GM19023 (cell line): Measurements from ENCODE around the gene VAC14.

Experiments
- ATAC-seq: cut with Tn5 transposase; IDR thresholded peaks from one replicate; pipeline ENCODE4 v1.9.1; 2021; ENCODE audit warnings: mild to moderate bottlenecking, moderate library complexity; ENCODE audit not compliant: unreplicated experiment

VAC14 gene

DNA sequence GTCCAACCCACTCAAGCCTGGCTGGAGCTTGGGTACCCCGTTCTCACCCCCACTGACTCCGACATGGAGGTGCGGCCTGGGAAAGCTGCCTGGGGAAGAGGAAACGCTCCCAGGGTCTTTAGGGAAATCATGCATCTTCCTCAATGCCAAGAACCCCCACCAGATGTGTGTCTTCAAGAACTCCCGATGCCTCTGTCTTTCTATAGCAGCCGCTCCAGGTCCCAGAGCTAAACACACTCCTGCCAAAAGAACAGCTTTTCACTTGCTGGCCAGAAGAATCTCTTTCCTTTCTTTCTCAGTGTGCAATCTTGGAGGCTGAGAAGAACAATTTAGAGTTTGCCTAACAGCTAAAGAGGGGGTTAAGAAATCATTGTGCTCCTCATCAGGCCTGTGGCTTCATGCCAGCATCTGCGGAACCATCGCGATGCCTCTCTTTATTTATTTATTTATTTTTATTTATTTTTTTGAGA is 74.0 kb downstream of the VAC14 start:
- no peak for ATAC-seq

DNA sequence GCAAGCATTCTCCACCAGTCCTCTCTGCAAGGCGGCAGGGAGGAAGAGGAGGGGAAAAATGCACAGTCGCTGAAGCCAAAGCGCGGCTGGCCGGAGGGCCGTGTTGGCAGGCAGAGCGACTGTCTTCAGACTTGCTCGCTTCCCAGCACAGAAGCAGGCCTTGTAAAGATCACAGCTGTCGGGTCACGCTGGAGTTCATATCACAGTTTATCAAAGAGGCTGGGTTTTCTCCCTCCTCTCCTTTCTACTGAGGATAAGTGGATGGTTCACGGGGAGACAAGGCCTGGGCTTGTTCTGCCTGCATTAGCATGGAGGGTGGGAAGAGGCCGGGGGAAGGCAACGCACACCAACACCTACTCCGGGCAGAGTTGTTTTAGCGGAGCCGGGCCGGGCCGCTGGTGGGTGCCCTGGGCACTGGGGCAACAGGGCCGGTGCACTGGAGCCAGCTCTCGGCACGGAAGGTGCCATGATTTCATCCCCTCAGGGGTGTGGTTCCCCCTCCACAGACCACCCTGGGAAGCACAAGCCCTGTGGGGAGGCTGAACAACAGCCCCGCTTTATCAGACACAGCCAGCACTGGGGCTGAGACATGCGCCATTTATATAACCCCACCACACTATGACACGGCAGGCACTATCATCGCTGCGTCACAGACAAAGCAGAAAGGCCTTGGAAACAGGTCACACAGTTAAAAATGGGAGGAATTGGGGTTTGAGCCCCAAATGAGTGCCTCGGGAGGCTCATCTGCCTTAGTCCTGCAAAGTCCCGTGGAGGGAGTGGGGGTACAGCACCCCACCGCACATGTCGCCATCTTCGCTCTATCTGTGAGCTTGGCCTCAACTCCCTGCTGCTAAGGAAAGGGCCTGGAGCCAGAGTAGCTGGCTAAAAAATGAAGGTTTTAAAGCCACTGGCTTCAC is 74.8 kb downstream of the VAC14 start:
- no peak for ATAC-seq

DNA sequence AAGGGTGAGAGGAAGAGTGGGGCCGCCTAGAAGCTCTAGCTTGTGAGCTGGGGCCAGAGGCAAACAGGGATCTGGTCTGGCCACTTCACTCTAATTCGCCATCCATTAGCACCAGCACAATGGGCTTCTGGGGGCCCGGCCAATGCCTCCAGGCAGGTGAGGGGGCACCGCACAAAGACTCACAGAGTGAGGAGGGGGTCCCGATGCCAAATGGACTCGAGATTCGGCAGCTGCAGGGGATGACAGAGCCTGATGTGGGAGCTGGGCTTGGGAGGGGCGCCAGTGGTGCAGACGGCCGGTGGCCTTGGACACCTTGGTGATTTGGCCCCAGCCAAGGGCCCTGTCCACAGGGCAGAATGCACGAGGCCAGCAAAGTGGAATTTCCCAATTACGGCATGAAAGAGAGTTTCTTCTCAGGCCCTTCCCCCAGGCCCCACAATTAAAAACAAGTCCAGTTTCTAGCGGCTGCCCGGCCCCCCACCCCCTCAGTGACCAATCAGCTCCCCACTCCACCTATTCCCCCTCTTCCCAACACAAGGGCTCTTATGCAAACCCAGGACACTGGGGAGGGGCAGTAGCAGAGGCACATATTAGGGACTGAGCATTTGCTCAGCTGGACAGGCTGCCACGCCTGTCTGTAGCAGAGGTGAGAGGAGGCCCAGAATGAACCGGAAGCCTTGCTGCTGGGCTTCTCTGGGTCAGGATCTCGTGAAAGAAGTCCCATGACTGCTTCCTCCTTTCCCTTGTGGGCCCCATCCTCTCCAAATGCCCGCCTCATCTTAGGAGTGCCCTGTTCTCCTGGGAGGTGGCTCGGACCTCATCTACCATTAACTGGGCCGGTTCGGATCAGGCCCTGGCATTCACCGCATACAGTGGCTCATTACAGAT is 75.7 kb downstream of the VAC14 start:
- ATAC-seq: no peak

DNA sequence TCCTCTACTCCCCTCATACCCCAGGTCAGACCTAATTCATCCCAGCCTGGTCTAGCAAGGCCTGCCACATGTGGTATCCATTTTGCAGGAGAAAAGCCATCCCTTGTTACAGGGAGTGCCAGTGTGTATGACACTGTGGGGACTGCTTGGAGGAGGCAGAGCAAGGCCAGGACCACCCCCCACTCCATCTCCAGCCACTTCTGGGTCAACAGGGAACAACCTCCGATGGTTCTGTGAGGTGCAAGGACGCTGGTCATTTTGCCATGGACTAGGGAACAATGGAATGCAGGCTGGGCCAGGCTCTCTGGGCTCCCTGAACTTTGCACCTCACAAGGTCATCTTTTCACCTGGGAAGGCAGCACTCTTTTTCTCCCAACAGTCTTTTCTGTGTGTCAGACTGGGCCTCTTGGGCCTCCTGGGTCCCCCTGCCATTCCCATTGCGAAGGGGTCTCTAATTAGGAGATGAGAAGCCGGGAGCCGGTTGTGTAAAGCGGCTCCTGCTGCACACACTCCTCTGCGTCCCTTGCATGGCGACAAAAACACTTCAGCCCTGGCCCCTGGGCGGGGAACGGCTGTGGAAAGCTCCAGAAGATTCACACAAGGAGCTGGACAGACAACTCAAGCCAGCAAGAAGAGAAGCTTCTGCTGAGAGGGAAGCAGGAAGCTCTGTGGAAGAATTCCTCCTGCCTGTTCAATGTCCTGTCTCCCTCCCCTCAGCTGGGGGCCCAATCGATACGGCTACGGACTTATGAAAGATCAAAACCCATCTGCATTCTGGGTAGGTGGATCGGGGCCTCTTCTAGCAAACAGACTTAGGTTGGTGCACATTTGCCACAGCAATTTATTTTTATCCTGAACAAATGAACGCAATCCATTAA is 76.6 kb downstream of the VAC14 start:
- ATAC-seq: no peak

DNA sequence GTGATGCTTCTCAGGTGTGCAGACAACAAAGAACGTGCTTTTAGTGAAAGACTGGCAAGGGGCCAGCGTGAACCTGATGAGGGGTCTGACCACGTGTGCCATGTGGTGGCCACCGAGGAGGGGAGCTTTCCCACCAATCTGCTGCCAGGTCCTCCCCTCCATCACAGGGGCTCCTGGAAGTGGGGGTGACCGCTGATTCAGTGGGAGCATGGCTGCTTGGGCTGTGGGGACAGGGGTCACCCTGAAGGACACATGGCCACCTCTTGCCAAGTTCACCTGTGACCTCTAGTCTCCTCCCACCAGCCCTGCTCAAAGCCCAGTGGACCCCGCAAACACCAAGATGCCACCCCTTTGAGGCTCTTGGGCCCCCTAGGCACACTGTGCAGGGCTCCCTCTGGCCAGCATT is 77.2 kb downstream of the VAC14 start:
- ATAC-seq: no peak

DNA sequence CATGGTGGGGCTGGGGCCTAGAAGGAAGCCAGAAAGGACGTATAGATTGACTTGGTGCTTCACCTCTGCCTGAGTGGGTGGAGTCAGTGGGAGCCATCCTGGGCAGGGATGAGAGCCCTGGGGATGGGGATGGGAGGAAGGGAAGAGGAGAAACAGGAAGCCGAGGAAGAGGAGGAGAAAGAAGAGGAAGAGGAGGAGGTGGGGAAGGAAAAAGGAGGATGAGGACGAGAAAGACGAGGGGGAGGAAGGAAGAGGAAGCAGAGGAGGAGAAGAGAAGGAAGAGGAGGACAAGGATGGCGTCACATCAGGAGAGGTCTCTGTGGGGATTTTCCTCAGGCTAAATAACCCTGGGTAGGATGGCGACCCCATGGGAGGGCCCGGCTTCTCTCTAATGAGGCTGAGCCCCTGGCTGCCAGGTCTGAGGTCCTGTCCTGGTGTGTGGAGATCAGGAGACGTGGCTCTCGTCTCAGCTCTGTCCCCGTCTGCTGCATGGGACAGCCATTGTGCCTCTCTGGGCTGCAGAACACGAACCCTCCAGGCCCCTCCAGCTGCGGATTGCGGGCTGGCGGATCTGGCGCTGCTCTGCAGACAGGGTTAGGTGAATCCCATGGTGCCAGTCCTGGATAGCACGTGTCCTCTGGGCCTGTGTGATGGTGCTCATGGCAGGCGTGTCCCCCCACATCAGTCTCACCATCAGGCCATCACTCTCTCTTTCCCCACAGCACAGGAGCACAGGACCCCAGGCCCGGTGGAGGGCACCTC is 79.6 kb downstream of the VAC14 start:
- no peak for ATAC-seq

DNA sequence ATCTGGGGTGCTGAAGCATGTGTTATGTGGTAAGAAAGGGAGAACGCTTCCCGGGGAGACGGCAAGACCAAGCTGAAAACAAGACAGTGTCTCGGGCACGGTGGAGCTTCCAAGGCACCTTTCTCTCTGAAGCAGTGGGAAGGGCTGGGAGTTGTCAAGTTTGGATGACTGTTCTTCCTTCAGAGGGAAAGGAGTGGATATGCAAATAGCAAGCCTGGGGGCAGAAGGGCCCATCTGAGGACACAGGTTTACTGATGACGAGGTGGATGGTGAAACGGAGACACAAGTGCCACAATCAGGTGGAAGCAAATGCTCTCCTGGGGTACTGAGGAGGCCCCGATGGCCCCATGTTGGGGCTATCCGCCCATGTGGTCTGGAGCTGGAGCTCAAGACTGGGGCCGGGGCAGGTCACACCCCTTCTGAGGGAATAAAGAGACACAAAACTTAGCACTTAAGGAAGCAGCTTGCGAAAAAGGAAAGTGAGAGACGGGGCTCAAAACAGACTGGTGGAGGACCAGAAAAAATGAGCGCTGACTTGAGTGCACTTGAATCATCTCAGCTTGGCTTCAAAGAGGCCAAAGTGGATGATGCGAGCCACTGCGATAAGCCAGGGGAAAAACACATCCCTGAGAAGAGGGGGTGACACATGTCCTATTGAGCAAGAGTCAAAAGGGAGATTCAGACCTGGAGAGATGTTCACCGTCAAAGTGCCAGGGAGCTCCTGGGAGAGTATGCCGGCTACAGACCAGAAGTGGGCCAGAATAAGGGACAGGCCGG is 80.3 kb downstream of the VAC14 start:
- no peak for ATAC-seq

DNA sequence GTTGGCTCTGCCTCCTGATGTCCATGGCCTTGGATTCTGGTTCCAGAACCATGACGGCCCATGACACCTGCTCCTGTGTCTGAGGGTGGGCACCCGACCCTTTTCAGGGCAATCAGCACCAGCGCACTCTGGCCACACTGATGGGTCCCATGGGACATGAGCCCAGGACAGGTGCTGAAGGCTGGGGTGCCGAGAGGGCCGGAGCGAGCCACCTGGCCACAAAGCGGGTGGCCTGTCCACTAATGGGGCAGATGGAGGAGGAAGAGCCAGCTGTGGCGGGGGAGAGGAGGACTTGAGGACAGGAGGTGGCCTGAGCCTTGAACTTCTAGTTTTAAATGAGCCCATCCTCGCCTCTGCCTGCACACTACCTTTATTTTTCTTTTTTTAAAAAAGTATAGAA is 83.9 kb downstream of the VAC14 start:
- ATAC-seq: no peak

DNA sequence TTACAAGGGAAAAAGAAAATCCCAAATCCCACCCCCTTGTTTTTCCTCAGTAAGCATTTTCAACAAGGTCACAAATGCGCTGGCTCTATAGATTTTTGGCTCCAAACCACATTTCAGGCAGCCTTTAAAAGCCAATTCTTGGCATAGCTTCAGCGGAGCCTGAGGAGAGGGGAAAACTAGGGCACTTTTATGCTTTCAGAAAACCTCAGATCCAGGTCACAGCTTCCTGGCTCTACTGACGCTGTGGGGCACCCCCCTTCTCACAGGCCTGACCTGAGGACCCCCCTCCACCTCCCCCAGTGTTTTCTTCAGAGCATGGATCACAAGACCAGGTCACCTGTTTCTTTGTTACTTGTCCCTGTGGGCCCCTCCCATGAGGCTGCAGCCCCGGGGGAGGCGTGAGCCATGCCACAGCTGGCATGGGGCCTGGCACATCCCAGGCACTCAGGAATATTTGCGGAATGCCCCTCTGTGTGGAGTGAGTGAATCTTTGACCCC is 85.0 kb downstream of the VAC14 start:
- ATAC-seq: no peak

DNA sequence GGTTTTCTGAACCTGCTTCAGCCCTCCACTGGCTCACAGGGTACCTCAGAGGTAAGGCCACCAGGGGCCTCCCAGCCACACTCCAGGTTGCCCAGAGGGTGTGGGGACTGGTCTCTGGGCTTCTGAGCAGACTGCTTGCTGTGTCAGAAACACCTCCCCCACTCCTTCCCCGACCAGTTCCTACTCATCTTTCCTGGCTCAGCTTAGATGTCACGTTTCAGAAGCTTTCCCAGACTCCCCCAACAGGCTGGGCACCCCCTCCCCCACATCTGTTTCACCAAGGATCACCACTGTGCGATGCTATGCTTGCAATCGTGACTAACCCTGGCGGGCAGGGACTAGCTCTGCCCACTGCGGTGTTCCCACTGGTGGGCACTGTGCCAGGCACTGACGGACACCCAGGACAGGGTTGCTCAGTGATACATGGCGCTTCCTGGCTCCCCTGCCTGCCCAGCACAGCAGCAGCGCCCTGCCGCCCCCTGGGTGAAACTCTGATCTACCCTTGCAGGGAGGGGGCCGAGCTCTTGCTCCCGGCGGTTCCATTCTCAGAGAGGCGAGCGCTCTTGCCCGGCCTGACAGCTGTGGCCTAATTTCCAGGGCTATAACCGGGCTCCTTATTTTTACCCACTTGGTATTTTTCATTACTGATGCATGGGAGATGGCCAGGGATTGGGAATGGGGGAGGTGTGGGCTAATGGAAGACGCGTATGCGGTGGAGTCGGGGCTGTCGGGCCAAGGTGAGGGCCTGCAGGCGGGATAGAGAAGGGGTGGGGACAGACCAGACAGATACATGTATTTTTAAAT is 85.7 kb downstream of the VAC14 start:
- no peak for ATAC-seq

DNA sequence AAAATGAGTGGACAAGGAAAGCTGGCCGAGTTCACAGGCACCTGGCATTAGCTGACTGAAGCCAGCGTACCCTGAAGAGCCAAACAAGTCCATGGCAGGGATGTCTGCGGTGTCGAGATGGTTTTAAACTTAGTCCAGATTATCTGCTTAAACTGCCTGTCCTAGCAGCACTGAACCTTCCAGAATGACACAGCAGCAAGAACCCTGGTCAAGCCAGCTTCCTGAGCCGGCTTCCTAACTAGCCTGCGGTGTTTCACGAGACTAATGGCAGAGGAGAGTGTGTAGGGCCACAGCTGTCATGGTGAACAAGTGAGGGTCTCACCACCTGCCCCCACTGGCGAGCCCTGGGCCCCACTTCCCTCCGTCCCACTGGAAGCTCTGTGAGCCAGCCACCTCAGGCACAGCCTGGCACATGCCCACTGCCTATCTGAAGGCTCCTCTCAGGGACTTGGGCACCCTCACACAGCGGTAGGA is 86.3 kb downstream of the VAC14 start:
- no peak for ATAC-seq

DNA sequence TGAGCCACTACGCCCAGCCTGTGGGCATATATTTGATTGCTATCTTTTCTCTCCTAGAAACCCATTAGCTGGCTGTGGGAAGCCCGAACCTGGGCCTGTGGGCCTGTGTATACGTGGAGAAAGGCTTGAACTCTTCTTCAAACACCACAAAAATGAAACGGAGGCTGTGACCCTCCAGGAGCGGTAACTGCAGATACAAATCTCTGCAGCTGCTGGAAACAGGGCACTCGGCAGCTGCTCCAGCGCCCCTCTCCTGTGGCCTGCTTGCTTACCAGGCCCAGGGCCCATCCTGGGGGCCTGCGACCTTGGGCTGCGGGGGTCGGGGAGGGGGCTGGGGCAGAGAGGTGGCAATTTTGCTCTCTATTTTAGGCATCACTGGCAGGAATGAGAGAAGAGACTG is 87.1 kb downstream of the VAC14 start:
- no peak for ATAC-seq

DNA sequence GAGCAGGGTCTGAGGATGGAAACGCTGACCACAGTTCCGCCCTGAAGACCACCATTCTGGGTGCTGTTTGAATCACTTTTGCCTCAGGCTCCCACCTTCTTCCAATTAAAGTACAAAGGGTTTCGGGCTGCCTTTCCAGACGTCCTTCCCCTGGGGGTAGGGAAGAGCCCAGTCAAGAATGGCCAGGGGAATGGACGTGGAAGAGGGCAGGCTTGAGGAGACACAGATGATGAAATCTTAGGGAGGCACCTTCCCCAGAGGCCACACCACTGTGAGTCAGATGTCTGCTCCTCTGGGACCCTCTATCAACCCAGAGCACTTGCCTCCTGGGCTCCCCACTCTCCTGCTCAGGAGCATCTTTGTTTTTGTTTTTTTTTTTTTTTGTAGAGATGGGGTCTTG is 87.6 kb downstream of the VAC14 start:
- no peak for ATAC-seq

DNA sequence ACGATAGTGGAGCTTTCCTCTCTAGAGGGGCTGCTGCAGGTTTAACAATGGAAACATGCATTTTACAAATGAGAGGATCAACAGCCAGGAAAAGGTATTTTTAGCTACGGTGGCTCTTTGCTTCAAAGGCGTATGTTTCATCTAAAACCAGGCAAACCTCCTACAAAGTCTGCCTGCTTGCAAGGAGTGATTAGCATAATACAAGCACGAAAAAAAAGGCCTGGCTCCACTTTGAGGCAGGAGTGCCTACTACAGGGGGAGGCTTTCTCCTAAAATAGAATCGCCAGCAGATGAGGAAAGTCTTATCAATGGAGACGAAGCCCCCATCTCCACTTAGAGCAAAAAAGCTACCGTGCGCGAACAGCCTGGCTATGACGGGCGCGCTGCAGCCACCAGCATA is 88.0 kb downstream of the VAC14 start:
- no peak for ATAC-seq

DNA sequence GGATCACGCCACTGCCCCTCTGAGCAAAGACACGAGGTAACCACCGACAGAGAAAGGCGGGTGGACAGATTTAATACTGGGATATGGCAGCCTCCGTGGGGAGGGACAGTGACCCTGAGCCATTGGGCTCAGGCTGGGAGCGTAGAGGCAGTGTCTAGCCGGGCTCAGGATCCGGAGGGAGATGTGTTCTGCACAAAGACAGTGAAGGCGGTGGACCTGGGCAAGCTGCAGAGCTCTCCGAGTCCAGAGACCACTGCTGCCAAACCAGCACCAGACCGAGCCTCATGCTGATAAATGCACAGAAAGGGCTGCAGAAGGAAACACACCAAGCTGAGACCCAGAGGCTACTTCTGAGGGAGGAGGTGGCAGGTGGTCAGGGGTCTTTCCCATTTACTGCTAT is 88.6 kb downstream of the VAC14 start:
- no peak for ATAC-seq

DNA sequence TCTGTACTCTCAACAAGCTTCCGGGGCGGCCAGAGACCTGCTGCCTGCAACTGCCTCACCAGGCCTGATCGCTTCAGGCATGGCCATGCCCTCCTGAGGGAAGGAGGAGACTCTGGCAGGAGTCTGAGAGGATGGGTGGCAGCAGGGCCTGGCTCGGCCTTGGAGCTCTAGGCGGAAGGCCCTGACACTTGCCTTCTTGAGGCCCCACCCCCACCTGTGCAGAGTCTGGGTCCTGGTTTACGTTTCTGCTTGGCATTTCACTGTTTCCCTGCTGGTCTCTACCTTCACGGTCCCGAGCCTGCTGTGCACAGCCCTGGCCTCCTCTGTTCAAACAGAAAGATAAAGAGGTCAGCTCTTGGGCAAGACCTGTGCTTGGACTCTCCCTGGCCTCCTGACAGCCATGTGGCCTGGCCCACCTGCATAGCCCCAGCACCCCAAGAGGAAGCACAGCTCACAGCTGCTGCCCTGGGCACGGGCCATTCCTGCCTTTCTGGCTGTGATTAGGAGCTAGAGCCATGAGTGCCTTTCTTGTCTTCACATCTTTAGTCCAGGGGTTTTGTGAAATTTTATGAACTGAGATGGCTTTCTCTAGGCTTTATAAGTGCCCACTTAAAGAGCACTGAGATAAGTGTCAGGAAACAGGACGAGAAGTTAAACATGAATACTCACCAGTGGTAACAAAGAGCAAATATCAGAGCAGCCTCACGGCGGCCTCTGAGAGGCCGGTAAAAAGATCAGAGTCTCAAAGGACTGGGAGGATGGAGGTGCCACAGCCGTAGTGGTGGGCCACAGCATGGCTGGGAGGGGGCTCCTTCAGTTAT is 89.5 kb downstream of the VAC14 start:
- no peak for ATAC-seq
